Esophagus squamous epithelium (tissue), 5 donors: ENCODE results near the gene ZDHHC11B. TPM values are rescaled to one million over a fixed set of nuclear protein-coding genes. Genes with fewer than 3 reads are reported as not detected.
A peak's percentile ranks its signal among the peaks of the same experiment; 100 is the strongest.
"Not testable (repeated sequence)": the region's sequence is repeated elsewhere in the genome, so short reads cannot be mapped to it uniquely, and the experiment has no call there.

Experiments
- DNase-seq: peaks from one replicate; lab custom pipeline; 2025; lab: John Stamatoyannopoulos, UW
- H3K27ac ChIP-seq, 4 donors: fragments of 200-600 bp; sonication (generic); one replicate each; pipeline ENCODE4 v1.5.1; 2016 to 2019; ENCODE audit warnings: mild to moderate bottlenecking in 1 of 4
- H3K27me3 ChIP-seq, 4 donors: fragments of 200-600 bp; sonication (generic); 1 replicate in 3 of 4; 2 replicates in 1 of 4; pipeline versions ENCODE4 v1.5.1 to v1.6.0; 2017 to 2021; ENCODE audit warnings: antibody characterized with exemption in 1 of 4
- H3K36me3 ChIP-seq, 3 donors: fragments of 200-600 bp; sonication (generic); one replicate each; pipeline ENCODE4 v1.5.1; 2016 to 2019
- H3K4me1 ChIP-seq, 3 donors: fragments of 200-600 bp; sonication (generic); one replicate each; pipeline ENCODE4 v1.5.1; 2017 to 2019
- H3K4me3 ChIP-seq, 4 donors: fragments of 200-600 bp; sonication (generic); 1 replicate in 3 of 4; 2 replicates in 1 of 4; pipeline ENCODE4 v1.5.1; 2016 to 2019; ENCODE audit warnings: mild to moderate bottlenecking in 2 of 4, moderate library complexity in 1 of 4
- H3K9me3 ChIP-seq, 3 donors: fragments of 200-600 bp; sonication (generic); one replicate each; pipeline ENCODE4 v1.5.1; 2016 to 2019
- WGBS, 2 donors: methylation state at CpG; one replicate each; pipeline ENCODE4 v1.1.5; 2018; 5-methylcytosine and 5-hydroxymethylcytosine counted together
- intact Hi-C: fragments of 100-400 bp; cut with DNase I; formaldehyde crosslinking; loops from one replicate; pipeline ENCODE4 v1.15.0; 2022
- total RNA-seq, 4 donors: library from RNA; depleted of rRNA; stranded (reverse); fragments of >200 nt; gene quantifications; one replicate each; pipeline ENCODE4 v1.1.0, GENCODE V29; 2016
- donor health status: DM: yes; HTN: yes; CAD: no.

ZDHHC11B gene
- total RNA-seq, 4 donors from 2014 or later, result 0.44 to 4.6 (median 2.7) TPM

DNA sequence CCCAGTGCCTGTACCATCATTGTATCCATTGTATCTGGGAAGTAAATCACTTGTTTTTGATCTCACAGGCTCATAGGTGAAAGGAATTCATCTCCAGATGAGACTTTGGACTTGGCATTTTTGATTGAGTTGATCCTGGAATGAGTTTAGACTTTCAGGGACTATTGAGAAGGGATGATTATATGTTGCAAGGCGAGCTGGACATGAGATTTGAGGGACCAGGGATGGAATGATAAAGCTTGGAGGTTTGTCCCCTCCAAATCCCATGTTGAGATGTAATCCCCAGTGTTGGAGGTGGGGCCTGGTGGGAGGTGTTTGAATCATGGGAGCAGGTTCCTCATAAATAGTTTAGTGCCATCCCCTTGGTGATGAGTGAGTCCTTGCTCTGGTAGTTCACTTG, 10.4 kb upstream of the ZDHHC11B start:
- H3K27ac ChIP-seq, H3K36me3 ChIP-seq, H3K27me3 ChIP-seq, H3K4me3 ChIP-seq, intact Hi-C loops, H3K4me1 ChIP-seq, DNase-seq, H3K9me3 ChIP-seq: not testable (repeated sequence)
- 80 to 86% methylated on average over 1 of the region's 1 CpG for WGBS, 2 donors

DNA sequence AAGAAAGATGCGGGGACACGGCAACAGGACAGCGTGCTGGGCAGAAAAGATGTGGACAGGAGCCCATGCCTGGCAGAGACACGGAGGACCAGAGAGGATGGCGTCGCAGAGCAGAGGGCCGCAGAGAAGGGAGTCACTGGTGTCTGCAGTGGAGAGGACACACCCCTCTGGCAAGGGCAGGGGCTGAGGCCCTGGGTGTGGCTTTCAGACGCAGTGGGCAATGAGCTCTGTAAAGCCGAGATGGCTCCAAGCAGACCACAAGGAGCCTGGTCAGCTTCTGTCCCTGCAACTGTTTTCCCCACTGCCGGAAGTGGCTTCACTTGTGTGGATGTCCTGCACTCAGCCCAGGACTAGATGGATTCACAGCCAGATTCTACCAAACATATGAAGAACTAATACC, 4.2 kb upstream of the ZDHHC11B start:
- H3K4me3 ChIP-seq, H3K27me3 ChIP-seq, DNase-seq, H3K36me3 ChIP-seq, intact Hi-C loops, H3K27ac ChIP-seq, H3K9me3 ChIP-seq: not testable (repeated sequence)
- 87 to 94% methylated on average over 9 to 10 of the region's 10 CpGs for WGBS, 2 donors
- H3K4me1 ChIP-seq, result peaks cover 4 to 15% (median 8%) of the 10 kb centered on the region in 3 donors

DNA sequence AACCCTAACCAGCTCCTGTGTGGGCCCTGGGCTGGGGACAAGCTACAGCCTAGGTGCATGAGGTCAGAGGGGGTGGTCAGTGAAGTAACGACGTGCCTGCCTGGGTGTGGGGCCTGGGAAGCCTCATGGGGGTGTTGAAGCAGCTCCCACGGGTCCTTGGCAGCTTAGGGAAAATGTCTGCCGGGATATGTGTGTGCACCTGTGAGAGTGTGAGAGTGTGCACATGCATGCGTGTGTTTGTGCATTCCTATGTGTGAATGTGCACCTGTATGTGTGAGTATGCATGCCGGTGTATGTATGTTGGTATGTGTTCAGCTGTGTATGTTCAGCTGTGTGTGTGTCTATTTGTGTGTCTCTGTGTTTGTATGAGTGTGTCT, 3.3 kb upstream of the ZDHHC11B start:
- H3K27me3 ChIP-seq, H3K27ac ChIP-seq, H3K9me3 ChIP-seq, intact Hi-C loops, H3K36me3 ChIP-seq, DNase-seq, H3K4me3 ChIP-seq: not testable (repeated sequence)
- 72 to 85% methylated on average over 3 to 4 of the region's 6 CpGs for WGBS, 2 donors
- peaks cover 4 to 22% (median 14%) of the 10 kb centered on the region in 3 donors for H3K4me1 ChIP-seq

DNA sequence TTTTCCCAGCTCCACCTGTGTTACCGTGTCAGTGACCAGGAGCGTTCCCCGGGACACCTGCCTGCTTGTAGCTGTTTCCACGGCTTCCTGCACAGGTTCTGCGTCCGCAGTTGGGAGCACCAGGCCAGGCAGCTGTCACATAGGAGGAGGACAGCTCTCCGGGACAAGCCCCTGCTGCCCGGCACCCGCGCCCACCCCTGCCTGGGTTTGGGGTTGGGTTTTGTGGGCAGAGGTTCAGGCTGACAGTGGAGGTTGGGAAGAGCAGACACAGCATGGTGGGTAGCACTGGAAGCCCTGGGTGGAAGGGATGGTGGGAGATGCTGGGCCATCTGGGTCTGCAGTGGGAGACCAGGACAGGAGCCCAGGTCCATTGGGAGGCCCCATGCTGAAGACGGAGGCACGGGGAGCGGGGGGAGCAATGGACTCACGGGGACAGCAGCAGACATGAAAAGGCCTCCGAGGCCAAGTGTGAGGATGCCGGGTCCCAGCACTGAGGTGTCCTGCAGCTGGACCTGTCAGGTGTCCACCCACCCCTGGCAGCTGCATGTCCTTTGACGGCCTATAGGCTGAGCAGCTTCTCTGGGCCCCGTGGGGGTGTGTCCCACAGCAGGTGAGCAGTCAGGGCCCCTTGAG, 2.8 kb upstream of the ZDHHC11B start:
- H3K4me3 ChIP-seq, H3K27ac ChIP-seq, H3K36me3 ChIP-seq, H3K27me3 ChIP-seq, DNase-seq, intact Hi-C loops, H3K9me3 ChIP-seq: not testable (repeated sequence)
- WGBS, 2 donors, result 85 to 93% methylated on average over 3 to 8 of the region's 18 CpGs
- peaks cover 4 to 23% (median 14%) of the 10 kb centered on the region in 3 donors for H3K4me1 ChIP-seq

DNA sequence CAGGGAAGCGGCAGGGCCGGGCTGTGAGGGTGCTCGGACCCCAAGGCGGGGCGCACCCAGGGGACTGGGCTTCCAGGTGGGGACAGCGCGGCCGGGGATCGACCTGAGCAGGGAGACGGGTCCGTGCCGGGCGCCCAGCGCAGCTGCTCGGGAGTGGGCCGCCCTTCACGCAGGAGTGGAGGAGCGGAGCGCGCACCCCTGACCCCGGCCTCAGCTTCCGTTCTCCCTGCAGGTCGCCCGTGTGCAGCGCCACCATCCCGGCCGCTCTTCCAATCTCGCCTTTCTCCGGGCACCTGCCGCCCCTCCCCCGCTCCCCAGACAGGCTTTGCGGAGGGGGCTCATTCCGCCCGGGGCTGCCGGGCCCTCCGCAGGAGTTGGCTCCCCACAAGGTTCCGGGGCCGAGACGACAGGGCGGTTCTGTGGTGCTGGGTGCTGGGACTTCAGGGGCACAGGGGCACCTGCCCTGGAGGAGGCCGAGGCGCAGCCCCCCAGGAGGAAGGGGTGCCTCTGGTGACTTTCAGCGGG, 714 bp upstream of the ZDHHC11B start:
- H3K27me3 ChIP-seq, H3K9me3 ChIP-seq, DNase-seq, H3K36me3 ChIP-seq, intact Hi-C loops: not testable (repeated sequence)
- WGBS, 2 donors, result no CpG with 5 or more reads among the region's 43 CpGs
- H3K27ac ChIP-seq, result peak overlapping the region in 3 of 4 donors; percentile 55 to 80 (median 79)
- peak overlapping the region; percentile 60 to 75 (median 66) for H3K4me3 ChIP-seq
- H3K4me1 ChIP-seq, result peaks cover 4 to 23% (median 14%) of the 10 kb centered on the region in 3 donors

DNA sequence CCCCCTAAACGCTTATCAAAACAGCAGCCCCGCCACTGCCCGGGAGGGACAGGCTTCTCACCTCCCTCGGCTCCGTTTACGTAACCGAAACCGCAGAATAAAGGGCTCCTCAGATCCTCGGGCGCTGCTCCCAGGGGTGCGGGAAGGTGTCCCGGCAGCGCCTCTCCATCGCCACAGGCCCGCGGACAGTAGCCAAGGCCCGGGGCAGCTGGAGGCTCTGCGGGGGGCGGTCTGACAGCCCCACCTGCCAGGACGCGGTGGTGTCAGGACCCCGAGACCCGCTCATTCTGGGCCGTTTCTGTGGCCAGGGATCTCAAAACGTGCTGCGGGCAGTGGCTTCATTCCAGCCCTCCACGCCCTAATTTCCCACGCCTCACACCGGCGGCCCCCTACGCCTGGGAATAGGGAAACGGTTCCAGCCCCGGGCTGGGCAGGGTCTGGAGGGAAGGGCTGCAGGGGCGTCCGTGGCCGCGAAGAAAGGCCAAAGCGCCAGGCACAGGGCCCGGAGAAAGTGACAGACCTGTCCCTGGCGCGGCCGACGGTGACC, 575 bp downstream of the ZDHHC11B start:
- intact Hi-C loops, H3K9me3 ChIP-seq, DNase-seq, H3K27me3 ChIP-seq, H3K36me3 ChIP-seq: not testable (repeated sequence)
- Histone ChIP-seq H3K4me1 (peaks cover 4 to 23% (median 14%) of the 10 kb centered on the region in 3 donors), H3K27ac (peak overlapping the region; percentile 69 to 80 (median 74)), H3K4me3 (peak overlapping the region; percentile 60 to 75 (median 66))
- 0% methylated on average over 1 to 14 of the region's 43 CpGs for WGBS, 2 donors

DNA sequence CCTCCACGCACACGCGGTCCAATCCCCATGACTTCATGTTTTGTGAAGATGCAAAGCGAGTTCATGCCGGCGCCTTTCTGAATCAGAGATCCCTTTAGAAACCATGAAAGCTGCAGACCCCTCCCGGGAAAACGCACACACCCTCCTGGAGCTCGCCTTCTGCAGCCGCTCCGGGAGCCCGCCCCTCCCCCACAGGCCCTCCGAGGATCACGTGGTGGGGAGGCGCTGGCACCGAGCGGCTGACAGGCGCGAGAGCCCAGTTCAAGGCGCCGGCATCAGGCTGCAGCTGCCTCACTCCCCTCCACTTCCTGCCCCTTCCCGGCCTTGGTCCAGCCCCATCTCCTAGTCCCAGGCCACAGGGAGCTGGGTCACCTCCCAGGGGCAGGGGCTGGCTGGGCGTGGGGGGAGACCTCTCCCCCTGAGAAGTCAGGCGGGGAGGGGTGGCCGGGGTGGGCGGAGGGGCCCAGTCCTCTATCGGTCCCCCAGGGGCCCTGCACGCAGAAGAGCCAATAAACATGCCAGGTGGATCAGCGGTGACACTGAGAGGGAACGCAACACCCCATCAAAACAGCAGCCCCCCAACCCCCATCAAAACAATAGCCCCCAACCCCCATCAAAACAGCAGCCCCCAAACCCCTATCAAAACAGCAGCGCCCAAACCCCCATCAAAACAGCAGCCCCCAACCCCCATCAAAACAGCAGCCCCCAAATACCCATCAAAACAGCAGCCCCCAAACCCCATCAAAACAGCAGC, 1.3 kb downstream of the ZDHHC11B start:
- H3K4me1 ChIP-seq, result peaks cover 4 to 23% (median 14%) of the 10 kb centered on the region in 3 donors
- H3K36me3 ChIP-seq, intact Hi-C loops, H3K27me3 ChIP-seq, DNase-seq, H3K9me3 ChIP-seq: not testable (repeated sequence)
- peak overlapping the region; percentile 15 to 75 (median 66) for H3K4me3 ChIP-seq
- WGBS, 2 donors, result 4 to 5% methylated on average over 4 to 5 of the region's 31 CpGs
- H3K27ac ChIP-seq, result peak overlapping the region; percentile 16 to 63 (median 26)

DNA sequence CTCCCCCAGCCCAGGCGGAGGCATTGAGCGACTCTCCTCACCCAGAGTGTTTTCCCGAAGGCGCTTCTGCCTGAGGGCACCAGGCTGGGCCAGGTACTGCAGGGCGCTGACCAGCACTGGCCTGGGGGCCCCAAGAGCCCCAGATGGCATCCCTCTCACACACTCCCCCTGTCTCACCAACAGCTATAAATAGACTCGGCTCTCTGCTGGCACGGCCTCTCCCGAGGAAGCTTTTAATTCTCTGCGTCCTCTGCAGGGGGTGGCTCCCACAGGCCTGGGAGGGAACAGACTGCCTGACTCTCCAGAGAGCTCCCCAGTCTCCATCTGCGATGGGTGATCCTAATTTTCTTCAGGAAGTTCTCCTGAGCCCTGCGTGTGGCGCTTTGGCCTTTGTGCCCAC, 2.2 kb downstream of the ZDHHC11B start:
- H3K27me3 ChIP-seq, result not testable (repeated sequence)

DNA sequence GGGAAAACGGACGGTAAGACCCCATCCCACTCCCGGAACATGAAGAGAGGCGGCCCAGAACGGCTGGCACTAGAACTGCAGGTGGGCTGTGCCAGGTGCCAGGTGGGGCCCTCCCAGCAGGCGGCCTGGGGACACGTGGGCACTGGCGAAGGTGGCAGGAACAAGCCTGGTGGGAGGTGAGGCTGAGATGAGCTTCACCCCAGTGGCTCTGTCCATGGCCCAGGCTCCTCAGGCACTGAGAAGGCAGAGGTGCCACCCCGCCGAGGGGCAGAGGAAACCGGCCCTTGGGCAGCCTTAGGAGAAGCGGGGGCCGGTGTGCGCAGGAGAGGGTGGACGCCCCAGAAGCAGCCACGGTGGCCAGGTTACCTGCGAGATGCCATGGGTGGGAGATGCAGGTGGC, 4.0 kb downstream of the ZDHHC11B start:
- H3K36me3 ChIP-seq, H3K9me3 ChIP-seq, intact Hi-C loops, H3K27me3 ChIP-seq, H3K4me3 ChIP-seq, H3K27ac ChIP-seq, DNase-seq: not testable (repeated sequence)
- WGBS, 2 donors, result 92% methylated on average over 17 of the region's 17 CpGs; no CpG with 5 or more reads in 1 of the 2 donors
- peaks cover 3 to 26% (median 14%) of the 10 kb centered on the region in 3 donors for H3K4me1 ChIP-seq

More for the DNA sequence above, 2.2 kb downstream of the ZDHHC11B start:
- H3K4me3 ChIP-seq, DNase-seq, H3K9me3 ChIP-seq, H3K36me3 ChIP-seq, H3K27ac ChIP-seq, intact Hi-C loops: not testable (repeated sequence)
- no CpG with 5 or more reads among the region's 12 CpGs for WGBS, 2 donors
- H3K4me1 ChIP-seq, result peaks cover 4 to 23% (median 14%) of the 10 kb centered on the region in 3 donors

DNA sequence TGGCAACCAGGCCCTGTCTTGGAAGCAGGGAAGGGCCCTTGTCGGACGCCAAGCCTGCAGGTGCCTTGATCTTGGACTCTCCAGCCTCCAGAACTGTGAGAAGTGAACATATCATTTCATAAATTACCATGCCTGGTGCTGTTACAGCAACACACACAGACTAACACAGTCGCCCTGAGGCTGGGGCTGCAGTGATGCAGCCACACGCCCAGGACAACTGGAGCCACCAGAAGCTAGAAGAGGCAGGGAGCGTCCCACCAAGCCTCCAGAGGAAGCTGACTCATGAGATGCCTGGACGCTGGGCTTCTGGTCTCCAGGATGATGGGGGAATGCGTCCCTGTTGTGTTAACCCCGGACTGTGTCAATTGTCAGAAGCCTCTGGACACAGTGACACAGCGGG, 5.6 kb downstream of the ZDHHC11B start:
- peaks cover 0 to 13% (median 6%) of the 10 kb centered on the region in 3 donors for H3K4me1 ChIP-seq
- intact Hi-C loops, DNase-seq, H3K36me3 ChIP-seq, H3K27ac ChIP-seq, H3K4me3 ChIP-seq, H3K9me3 ChIP-seq, H3K27me3 ChIP-seq: not testable (repeated sequence)
- WGBS, 2 donors, result 70% methylated on average over 4 of the region's 9 CpGs; no CpG with 5 or more reads in 1 of the 2 donors

DNA sequence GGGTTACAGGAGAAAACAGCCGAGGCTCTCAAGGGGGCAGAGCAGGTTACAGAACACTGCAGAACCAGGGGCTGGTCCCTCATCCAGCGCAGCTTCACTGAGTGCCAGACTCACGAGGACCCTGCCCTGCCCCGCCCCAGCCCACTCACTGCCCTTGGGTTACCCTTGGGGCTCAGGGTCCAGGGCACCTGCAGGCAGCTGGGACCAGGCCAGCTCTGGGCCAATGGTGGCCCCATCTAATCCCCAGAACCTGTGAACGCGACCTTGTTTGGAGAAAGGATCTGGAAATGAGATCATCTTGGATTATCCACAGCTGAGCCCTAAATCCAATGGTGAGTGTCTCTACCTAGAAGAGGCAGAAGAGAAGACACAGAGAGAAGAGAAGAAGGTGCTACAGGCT, 6.1 kb downstream of the ZDHHC11B start:
- H3K4me3 ChIP-seq, DNase-seq, H3K9me3 ChIP-seq, H3K27ac ChIP-seq, H3K36me3 ChIP-seq, H3K27me3 ChIP-seq, intact Hi-C loops: not testable (repeated sequence)
- WGBS, 2 donors, result no CpG with 5 or more reads among the region's 6 CpGs
- peaks cover 0 to 11% (median 6%) of the 10 kb centered on the region in 3 donors for H3K4me1 ChIP-seq
